GM21515 (cell line): ENCODE results near the gene CYTH4.

ENCODE experiments used
- ATAC-seq: cut with Tn5 transposase; IDR thresholded peaks from one replicate; pipeline ENCODE4 v1.9.1; 2021; ENCODE audit not compliant: unreplicated experiment

The CYTH4 gene

GRCh38 chr22:37269936-37270678 is 12.2 kb upstream of the CYTH4 start:
- no peak for ATAC-seq

- ATAC-seq: no peak
These were observed 11.2 kb upstream of the CYTH4 start for GRCh38 chr22:37270928-37271650.

- ATAC-seq: no peak
These were observed 9.0 kb upstream of the CYTH4 start for GRCh38 chr22:37273126-37273845.

- ATAC-seq: no peak
These were observed 8.5 kb upstream of the CYTH4 start for GRCh38 chr22:37273846-37274225.

- ATAC-seq: no peak
These were observed 7.9 kb upstream of the CYTH4 start for GRCh38 chr22:37274380-37274862.

GRCh38 chr22:37275134-37275533 is 7.2 kb upstream of the CYTH4 start:
- no peak for ATAC-seq

GRCh38 chr22:37275622-37276021 is 6.7 kb upstream of the CYTH4 start:
- ATAC-seq: no peak

- no peak for ATAC-seq
These were observed 5.5 kb upstream of the CYTH4 start for GRCh38 chr22:37276776-37277175.

- ATAC-seq: no peak
These were observed 4.9 kb upstream of the CYTH4 start for GRCh38 chr22:37277384-37277783.

- no peak for ATAC-seq
These were observed 4.0 kb upstream of the CYTH4 start for GRCh38 chr22:37278261-37278660.

- ATAC-seq: no peak
These were observed 2.8 kb upstream of the CYTH4 start for GRCh38 chr22:37279331-37280181.

- no peak for ATAC-seq
These were observed 1.6 kb upstream of the CYTH4 start for GRCh38 chr22:37280718-37281117.

GRCh38 chr22:37281195-37281594 is 1.1 kb upstream of the CYTH4 start:
- ATAC-seq: no peak

- no peak for ATAC-seq
These were observed 493 bp upstream of the CYTH4 start for GRCh38 chr22:37281646-37282384.

- ATAC-seq: no peak
These were observed 1.2 kb downstream of the CYTH4 start for GRCh38 chr22:37283393-37283937.

- no peak for ATAC-seq
These were observed 2.0 kb downstream of the CYTH4 start for GRCh38 chr22:37284126-37284804.

GRCh38 chr22:37284805-37285355 is 2.6 kb downstream of the CYTH4 start:
- ATAC-seq: no peak

GRCh38 chr22:37285937-37286336 is 3.6 kb downstream of the CYTH4 start:
- no peak for ATAC-seq

- ATAC-seq: no peak
These were observed 5.2 kb downstream of the CYTH4 start for GRCh38 chr22:37287550-37287951.
